HPDE6-E6E7 (cell line): ENCODE results near the gene NTPCR.
A peak's percentile ranks its signal among the peaks of the same experiment; 100 is the strongest.

Experiments
- DNase-seq: peaks from one replicate; pipeline ENCODE4 v3.0.0; 2011; ENCODE audit warnings: missing footprints; ENCODE audit errors: extremely low spot score

NTPCR gene

GRCh38 chr1:233010146-233010545 lies 59.7 kb downstream of the NTPCR start:
- DNase-seq = no peak

GRCh38 chr1:233012021-233012420 lies 61.6 kb downstream of the NTPCR start:
- DNase-seq = no peak

- no peak for DNase-seq
These were observed 65.6 kb downstream of the NTPCR start for GRCh38 chr1:233015965-233016364.

GRCh38 chr1:233016798-233017197 lies 66.4 kb downstream of the NTPCR start:
- no peak for DNase-seq

- no peak for DNase-seq
These were observed 68.7 kb downstream of the NTPCR start for GRCh38 chr1:233019083-233019482.

- no peak for DNase-seq
These were observed 69.4 kb downstream of the NTPCR start for GRCh38 chr1:233019778-233020325.

- DNase-seq = no peak
These were observed 70.0 kb downstream of the NTPCR start for GRCh38 chr1:233020426-233020825.

GRCh38 chr1:233022246-233022645 lies 71.8 kb downstream of the NTPCR start:
- DNase-seq = no peak

- no peak for DNase-seq
These were observed 73.8 kb downstream of the NTPCR start for GRCh38 chr1:233024199-233024598.

- peak; percentile 7 for DNase-seq
These were observed 74.7 kb downstream of the NTPCR start for GRCh38 chr1:233025157-233025556.

- peak; percentile 67 for DNase-seq
These were observed 75.2 kb downstream of the NTPCR start for GRCh38 chr1:233025567-233025966.

- DNase-seq = no peak
These were observed 76.6 kb downstream of the NTPCR start for GRCh38 chr1:233027046-233027445.

- DNase-seq = no peak
These were observed 81.1 kb downstream of the NTPCR start for GRCh38 chr1:233031521-233031920.

GRCh38 chr1:233032916-233033315 lies 82.5 kb downstream of the NTPCR start:
- DNase-seq = no peak

GRCh38 chr1:233033361-233033760 lies 83.0 kb downstream of the NTPCR start:
- DNase-seq = no peak
